ENCODE data around the gene PLA2G4B.

- TF ChIP-seq EZH2 (IDR thresholded peaks at IDR 0.05; ENCODE audit: borderline replicate concordance) (no peak), CTCF (IDR thresholded peaks at IDR 0.05; ENCODE audit: poor library complexity) (no peak)
Measured at GRCh38 chr15:41862515-41863116, 24.0 kb downstream of the PLA2G4B start.
